Kidney (tissue), 14 donors: ENCODE results near the gene TSPAN11. TPM values are rescaled to one million over a fixed set of nuclear protein-coding genes. Genes with fewer than 3 reads are reported as not detected.

Source experiments
- DNase-seq, 5 donors: peaks; one replicate each; pipeline ENCODE4 v3.0.0-alpha.2; 2013 to 2020
- FAIRE-seq: peaks from 2 replicates; lab custom pipeline; 2012; peaks lifted over from hg19 to GRCh38; lab: Jason Lieb, UNC
- H3K27ac ChIP-seq, 2 donors: one replicate each; pipeline ENCODE4 v1.7.0; 2013; ENCODE audit warnings: low read depth in 2 of 2, low read length in 2 of 2, inconsistent platforms in 1 of 2
- H3K27me3 ChIP-seq: one replicate; pipeline ENCODE4 v1.7.1; 2013; ENCODE audit warnings: low read length, inconsistent platforms; ENCODE audit not compliant: control insufficient read depth, insufficient read depth
- H3K36me3 ChIP-seq, 3 donors: one replicate each; pipeline versions ENCODE4 v1.7.0 to v1.7.1; 2013; ENCODE audit warnings: low read length in 3 of 3, control low read depth in 1 of 3, inconsistent platforms in 1 of 3; ENCODE audit not compliant: insufficient read depth in 3 of 3, control insufficient read depth in 2 of 3
- H3K4me1 ChIP-seq, 3 donors: one replicate each; pipeline versions ENCODE4 v1.7.0 to v1.7.1; 2013; ENCODE audit warnings: low read length in 3 of 3, inconsistent platforms in 1 of 3, low read depth in 1 of 3; ENCODE audit not compliant: control insufficient read depth in 2 of 3, insufficient read depth in 2 of 3
- H3K4me3 ChIP-seq, 3 donors: one replicate each; pipeline versions ENCODE4 v1.7.0 to v1.8.1; 2013; ENCODE audit warnings: low read length in 3 of 3, control low read depth in 1 of 3, inconsistent platforms in 1 of 3
- H3K9ac ChIP-seq, 3 donors: one replicate each; pipeline versions ENCODE4 v1.7.0 to v1.7.1; 2013; ENCODE audit warnings: low read length in 3 of 3, control low read depth in 1 of 3, inconsistent platforms in 1 of 3
- H3K9me3 ChIP-seq, 3 donors: one replicate each; pipeline versions ENCODE4 v1.7.0 to v1.7.1; 2013; ENCODE audit warnings: low read length in 3 of 3, control low read depth in 1 of 3, inconsistent platforms in 1 of 3; ENCODE audit not compliant: control insufficient read depth in 2 of 3, insufficient read depth in 1 of 3
- CTCF ChIP-seq: IDR thresholded peaks from 3 replicates; pipeline ENCODE4 v1.5.1; 2012; ENCODE audit warnings: mild to moderate bottlenecking, moderate library complexity, borderline replicate concordance; ENCODE audit not compliant: insufficient read depth; ENCODE audit errors: extremely low read depth
- intact Hi-C: fragments of 100-400 bp; cut with DNase I; formaldehyde crosslinking; loops from one replicate; pipeline ENCODE4 v1.11.1; 2022
- polyA plus RNA-seq: library from polyadenylated mRNA; stranded (reverse); fragments of 350-450 nt; fragmentation: Illumina TruSeq; extraction: RNeasy Lipid Tissue Mini Kit (QIAGEN cat#74804); gene quantifications from one replicate; pipeline ENCODE4 v1.2.3, GENCODE V29; 2014; ENCODE audit warnings: low read depth, low replicate concordance; ENCODE audit not compliant: insufficient read depth
- total RNA-seq: library from RNA; stranded (reverse); fragmentation: NEBNext Ultra II Directional; extraction: Animal tissue kit (Norgen Biotek cat#: 25700); gene quantifications from one replicate; pipeline ENCODE4 v1.2.1, GENCODE V29; 2021
- donor health status: control.
- donor health status: control.
- donor health status: control.
- donor health status: control.
- donor health status: control.
- donor health status: DM: yes; HTN: yes; CAD: no.
- donor health status: Normal renal cell carcinoma (clear cell type).

TSPAN11 gene
- total and polyA plus RNA-seq, 2 donors from 2014 or later: 1.3 to 7.5 TPM

GRCh38 chr12:31001581-31002360, 75.2 kb downstream of the TSPAN11 start:
- no peaks in the 10 kb centered on the region for H3K4me1 ChIP-seq
- H3K9ac ChIP-seq: no peak overlapping the region
- intact Hi-C loops: no loop called here
- no peak overlapping the region for H3K27ac ChIP-seq
- no peaks in the 10 kb centered on the region for H3K9me3 ChIP-seq
- H3K36me3 ChIP-seq: no peaks in the 10 kb centered on the region
- H3K27me3 ChIP-seq: no peaks in the 10 kb centered on the region
- FAIRE-seq (no peak), DNase-seq (peak in 1 of 5 donors; percentile 23)
- H3K4me3 ChIP-seq: no peak overlapping the region
- TF ChIP-seq CTCF: no peak

GRCh38 chr12:31002361-31002725, 75.8 kb downstream of the TSPAN11 start:
- intact Hi-C loops: no loop called here
- FAIRE-seq: no peak
- Histone ChIP-seq H3K4me3 (no peak overlapping the region), H3K9me3 (no peaks in the 10 kb centered on the region), H3K9ac (no peak overlapping the region), H3K36me3 (no peaks in the 10 kb centered on the region), H3K4me1 (no peaks in the 10 kb centered on the region), H3K27ac (no peak overlapping the region), H3K27me3 (no peaks in the 10 kb centered on the region)
- TF ChIP-seq CTCF: no peak
- DNase-seq: peak in 1 of 5 donors; percentile 56

GRCh38 chr12:31002999-31003398, 76.5 kb downstream of the TSPAN11 start:
- Histone ChIP-seq H3K27ac (no peak overlapping the region), H3K4me1 (no peaks in the 10 kb centered on the region), H3K9ac (no peak overlapping the region), H3K4me3 (no peak overlapping the region), H3K27me3 (no peaks in the 10 kb centered on the region), H3K36me3 (no peaks in the 10 kb centered on the region), H3K9me3 (no peaks in the 10 kb centered on the region)
- intact Hi-C loops: no loop called here
- TF ChIP-seq CTCF: no peak
- DNase-seq (peak in 2 of 5 donors; percentile 18 to 21), FAIRE-seq (no peak)
